ENCODE measurements around the gene GLYATL2. TPM values are rescaled to one million over a fixed set of nuclear protein-coding genes. Genes with fewer than 3 reads are reported as not detected.

Gene GLYATL2
- total and polyA plus RNA-seq, 4 experiments from 2014 or later: not detected

GRCh38 chr11:58832056-58832645, 12.4 kb downstream of the GLYATL2 start:
- Histone ChIP-seq H3K27ac (ENCODE audit: low read depth, low read length) (no peak overlapping the region), H3K4me3 (ENCODE audit: low read length in 2 of 2) (no peak overlapping the region), H3K36me3 (ENCODE audit: insufficient read depth, low read length) (no peaks in the 10 kb centered on the region), H3K9me3 (ENCODE audit: control insufficient read depth in 1 of 2, low read length in 2 of 2) (no peaks in the 10 kb centered on the region), H3K27me3 (ENCODE audit: insufficient read depth, low read length) (no peaks in the 10 kb centered on the region), H3K4me1 (ENCODE audit: insufficient read depth, low read length) (no peaks in the 10 kb centered on the region)
- no peak for DNase-seq
- no peak overlapping the region for H3K27ac Mint-ChIP-seq
- POLR2A ChIA-PET (ENCODE audit: partially characterized antibody): no interaction called here
- intact Hi-C loops (cut with micrococcal nuclease): no loop called here
- H3K9me3 Mint-ChIP-seq: peaks cover 0 to 10% (median 4%) of the 10 kb centered on the region in 8 donors
- peaks cover 2 to 14% of the 10 kb centered on the region in 2 donors for H3K27me3 Mint-ChIP-seq
- no peak overlapping the region for H3K4me3 Mint-ChIP-seq
- H3K36me3 Mint-ChIP-seq: no peaks in the 10 kb centered on the region
- no peaks in the 10 kb centered on the region for H3K4me1 Mint-ChIP-seq
- CTCF ChIA-PET (ENCODE audit: partially characterized antibody): no interaction called here

GRCh38 chr11:58830673-58831301, 13.7 kb downstream of the GLYATL2 start:
- Histone ChIP-seq H3K27me3 (ENCODE audit: insufficient read depth, low read length) (no peaks in the 10 kb centered on the region), H3K36me3 (ENCODE audit: insufficient read depth, low read length) (no peaks in the 10 kb centered on the region), H3K4me3 (ENCODE audit: low read length in 2 of 2) (no peak overlapping the region), H3K4me1 (ENCODE audit: insufficient read depth, low read length) (no peaks in the 10 kb centered on the region), H3K9me3 (ENCODE audit: control insufficient read depth in 1 of 2, low read length in 2 of 2) (no peaks in the 10 kb centered on the region), H3K27ac (ENCODE audit: low read depth, low read length) (no peak overlapping the region)
- H3K36me3 Mint-ChIP-seq: no peaks in the 10 kb centered on the region
- H3K27me3 Mint-ChIP-seq: peaks cover 2 to 11% of the 10 kb centered on the region in 2 donors
- intact Hi-C loops (cut with micrococcal nuclease): no loop called here
- H3K9me3 Mint-ChIP-seq: peaks cover 0 to 12% (median 5%) of the 10 kb centered on the region in 8 donors
- peak in 1 of 5 donors; percentile 30 for DNase-seq
- H3K27ac Mint-ChIP-seq: no peak overlapping the region
- H3K4me1 Mint-ChIP-seq: no peaks in the 10 kb centered on the region
- H3K4me3 Mint-ChIP-seq: no peak overlapping the region
- ChIA-PET CTCF (ENCODE audit: partially characterized antibody) (no interaction called here), POLR2A (ENCODE audit: partially characterized antibody) (no interaction called here)

GRCh38 chr11:58829786-58830185, 14.7 kb downstream of the GLYATL2 start:
- Mint-ChIP-seq H3K9me3 (peaks cover 0 to 20% (median 9%) of the 10 kb centered on the region in 8 donors), H3K4me1 (no peaks in the 10 kb centered on the region), H3K4me3 (no peak overlapping the region), H3K27me3 (peaks cover 0 to 11% of the 10 kb centered on the region in 2 donors), H3K36me3 (peaks cover 0 to 2% of the 10 kb centered on the region in 2 donors), H3K27ac (no peak overlapping the region)
- Histone ChIP-seq H3K27ac (ENCODE audit: low read depth, low read length) (no peak overlapping the region), H3K9me3 (ENCODE audit: control insufficient read depth in 1 of 2, low read length in 2 of 2) (no peaks in the 10 kb centered on the region), H3K4me3 (ENCODE audit: low read length in 2 of 2) (no peak overlapping the region), H3K27me3 (ENCODE audit: insufficient read depth, low read length) (no peaks in the 10 kb centered on the region), H3K36me3 (ENCODE audit: insufficient read depth, low read length) (no peaks in the 10 kb centered on the region), H3K4me1 (ENCODE audit: insufficient read depth, low read length) (no peaks in the 10 kb centered on the region)
- intact Hi-C loops (cut with micrococcal nuclease): no loop called here
- ChIA-PET CTCF (ENCODE audit: partially characterized antibody) (no interaction called here), POLR2A (ENCODE audit: partially characterized antibody) (no interaction called here)
- no peak for DNase-seq

GRCh38 chr11:58813693-58814092, 30.8 kb downstream of the GLYATL2 start:
- Mint-ChIP-seq H3K36me3 (no peaks in the 10 kb centered on the region), H3K27ac (no peak overlapping the region)
- POLR2A ChIA-PET (ENCODE audit: partially characterized antibody): no interaction called here

GRCh38 chr11:58811499-58811898, 33.0 kb downstream of the GLYATL2 start:
- no peak overlapping the region for H3K4me3 ChIP-seq (ENCODE audit: low read length in 2 of 2)
- H3K9me3 ChIP-seq (ENCODE audit: control insufficient read depth in 1 of 2, low read length in 2 of 2): no peaks in the 10 kb centered on the region
- H3K9me3 Mint-ChIP-seq: peaks cover 0 to 25% (median 18%) of the 10 kb centered on the region in 8 donors
- no peak overlapping the region for H3K27ac ChIP-seq (ENCODE audit: low read depth, low read length)
- H3K4me3 Mint-ChIP-seq: no peak overlapping the region
- no peak overlapping the region for H3K27ac Mint-ChIP-seq
- H3K27me3 ChIP-seq (ENCODE audit: insufficient read depth, low read length): no peaks in the 10 kb centered on the region
- intact Hi-C loops (cut with micrococcal nuclease): no loop called here
- H3K36me3 Mint-ChIP-seq: no peaks in the 10 kb centered on the region
- DNase-seq: no peak
- no peaks in the 10 kb centered on the region for H3K36me3 ChIP-seq (ENCODE audit: insufficient read depth, low read length)
- CTCF ChIA-PET (ENCODE audit: partially characterized antibody): no interaction called here
- no peaks in the 10 kb centered on the region for H3K4me1 ChIP-seq (ENCODE audit: insufficient read depth, low read length)
- H3K4me1 Mint-ChIP-seq: no peaks in the 10 kb centered on the region
- POLR2A ChIA-PET (ENCODE audit: partially characterized antibody): no interaction called here
- H3K27me3 Mint-ChIP-seq: peaks cover 5 to 10% of the 10 kb centered on the region in 2 donors

More at GRCh38 chr11:58813693-58814092, 30.8 kb downstream of the GLYATL2 start:
- Histone ChIP-seq H3K27me3 (ENCODE audit: insufficient read depth, low read length) (no peaks in the 10 kb centered on the region), H3K4me3 (ENCODE audit: low read length in 2 of 2) (no peak overlapping the region), H3K9me3 (ENCODE audit: control insufficient read depth in 1 of 2, low read length in 2 of 2) (no peaks in the 10 kb centered on the region), H3K27ac (ENCODE audit: low read depth, low read length) (no peak overlapping the region), H3K4me1 (ENCODE audit: insufficient read depth, low read length) (no peaks in the 10 kb centered on the region), H3K36me3 (ENCODE audit: insufficient read depth, low read length) (no peaks in the 10 kb centered on the region)
- no peak for DNase-seq
- Mint-ChIP-seq H3K27me3 (peaks cover 6 to 7% of the 10 kb centered on the region in 2 donors), H3K9me3 (peaks cover 0 to 31% (median 25%) of the 10 kb centered on the region in 8 donors), H3K4me3 (no peak overlapping the region), H3K4me1 (no peaks in the 10 kb centered on the region)
- intact Hi-C loops (cut with micrococcal nuclease): no loop called here
- CTCF ChIA-PET (ENCODE audit: partially characterized antibody): interaction anchor here (1.8 kb wide), 1 partner anchor 24 kb away, joined by 4 read pairs; no protein-coding TSS in a partner anchor

- H3K27ac Mint-ChIP-seq: no peak overlapping the region
- DNase-seq: no peak
- H3K4me1 Mint-ChIP-seq: no peaks in the 10 kb centered on the region
- H3K36me3 Mint-ChIP-seq: no peaks in the 10 kb centered on the region
- H3K9me3 Mint-ChIP-seq: peaks cover 0 to 4% (median under 1%) of the 10 kb centered on the region in 8 donors
- intact Hi-C loops (cut with micrococcal nuclease): no loop called here
- no peak overlapping the region for H3K27ac ChIP-seq (ENCODE audit: low read depth, low read length)
- H3K9me3 ChIP-seq (ENCODE audit: control insufficient read depth in 1 of 2, low read length in 2 of 2): no peaks in the 10 kb centered on the region
- peaks cover 5 to 6% of the 10 kb centered on the region in 2 donors for H3K27me3 Mint-ChIP-seq
- no peak overlapping the region for H3K4me3 ChIP-seq (ENCODE audit: low read length in 2 of 2)
- no peaks in the 10 kb centered on the region for H3K4me1 ChIP-seq (ENCODE audit: insufficient read depth, low read length)
- ChIA-PET CTCF (ENCODE audit: partially characterized antibody) (no interaction called here), POLR2A (ENCODE audit: partially characterized antibody) (no interaction called here)
- H3K27me3 ChIP-seq (ENCODE audit: insufficient read depth, low read length): no peaks in the 10 kb centered on the region
- H3K4me3 Mint-ChIP-seq: no peak overlapping the region
- H3K36me3 ChIP-seq (ENCODE audit: insufficient read depth, low read length): no peaks in the 10 kb centered on the region
Observed at GRCh38 chr11:58807343-58807742, 37.2 kb downstream of the GLYATL2 start.

- Histone ChIP-seq H3K4me3 (ENCODE audit: low read length in 2 of 2) (no peak overlapping the region), H3K27me3 (ENCODE audit: insufficient read depth, low read length) (no peaks in the 10 kb centered on the region), H3K27ac (ENCODE audit: low read depth, low read length) (no peak overlapping the region), H3K9me3 (ENCODE audit: control insufficient read depth in 1 of 2, low read length in 2 of 2) (no peaks in the 10 kb centered on the region), H3K4me1 (ENCODE audit: insufficient read depth, low read length) (no peaks in the 10 kb centered on the region), H3K36me3 (ENCODE audit: insufficient read depth, low read length) (no peaks in the 10 kb centered on the region)
- Mint-ChIP-seq H3K4me3 (no peak overlapping the region), H3K9me3 (peaks cover 0 to 2% (median 0%) of the 10 kb centered on the region in 8 donors), H3K27ac (no peak overlapping the region), H3K4me1 (no peaks in the 10 kb centered on the region), H3K36me3 (no peaks in the 10 kb centered on the region), H3K27me3 (peaks cover 6 to 10% of the 10 kb centered on the region in 2 donors)
- CTCF ChIA-PET (ENCODE audit: partially characterized antibody): no interaction called here
- no peak for DNase-seq
- intact Hi-C loops (cut with micrococcal nuclease): no loop called here
- POLR2A ChIA-PET (ENCODE audit: partially characterized antibody): no interaction called here
Observed at GRCh38 chr11:58805065-58805464, 39.4 kb downstream of the GLYATL2 start.

All from CD4-positive, alpha-beta memory T cell (primary cell).